Left ventricle myocardium inferior (tissue), 1 donor: ENCODE measurements around the gene DSG3. TPM values are rescaled to one million over a fixed set of nuclear protein-coding genes. Genes with fewer than 3 reads are reported as not detected.

Experiments
- DNase-seq: peaks from one replicate; pipeline ENCODE4 v3.0.0-alpha.2; 2020
- H3K27ac ChIP-seq: fragments of 200-600 bp; replicated peaks from 2 replicates; pipeline ENCODE4 v1.8.0; 2021
- H3K27me3 ChIP-seq: fragments of 200-600 bp; 2 replicates; pipeline ENCODE4 v1.8.0; 2021; ENCODE audit warnings: low read depth
- H3K36me3 ChIP-seq: fragments of 200-600 bp; 2 replicates; pipeline ENCODE4 v1.8.0; 2021
- H3K4me1 ChIP-seq: fragments of 200-600 bp; 2 replicates; pipeline ENCODE4 v1.8.0; 2021
- H3K4me3 ChIP-seq: fragments of 200-600 bp; 2 replicates; pipeline ENCODE4 v1.8.0; 2021; ENCODE audit warnings: mild to moderate bottlenecking, moderate library complexity
- H3K9me3 ChIP-seq: fragments of 200-600 bp; replicated peaks from 2 replicates; pipeline ENCODE4 v1.8.0; 2021
- intact Hi-C: fragments of 100-400 bp; cut with micrococcal nuclease; formaldehyde crosslinking; loops from one replicate; pipeline ENCODE4 v1.11.0; 2022
- total RNA-seq: library from RNA; stranded (reverse); fragmentation: NEBNext Ultra II Directional; extraction: Animal tissue kit (Norgen Biotek cat#: 25700); gene quantifications from one replicate; pipeline ENCODE4 v1.2.1, GENCODE V29; 2021
- TF ChIP-seq, protein P1 (sequence below): fragments of 200-600 bp; IDR thresholded peaks from 2 replicates; pipeline ENCODE4 v1.8.0; 2021; ENCODE audit warnings: antibody characterized with exemption, mild to moderate bottlenecking, borderline replicate concordance
- donor health status: DM: no; HTN: yes; CAD: no; lungs with severe emphysema.

The DSG3 gene
- total RNA-seq, 1 donor from 2014 or later = not detected

DNA sequence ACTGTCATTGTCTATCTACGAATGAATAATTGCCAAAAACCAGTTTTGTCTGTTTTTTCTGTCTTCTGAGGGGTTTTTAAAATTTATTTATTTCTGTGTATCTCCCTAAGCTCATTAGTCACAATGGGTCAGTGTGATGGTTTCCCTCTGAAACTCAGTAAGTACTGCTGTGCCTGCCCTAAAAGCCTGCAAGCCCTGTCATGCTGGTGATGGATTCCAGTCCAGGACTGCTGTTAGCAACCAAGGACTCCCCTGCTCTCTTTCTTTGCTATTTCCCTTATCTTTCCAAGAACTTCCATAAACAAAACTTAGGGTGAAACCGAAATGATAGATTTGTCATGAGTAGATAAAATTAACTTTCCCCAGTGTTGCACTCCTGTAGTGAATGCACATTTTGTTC lies 38.6 kb downstream of the DSG3 start:
- intact Hi-C loops = no loop called here
- Histone ChIP-seq H3K4me1 (no peaks in the 10 kb centered on the region), H3K36me3 (no peaks in the 10 kb centered on the region), H3K9me3 (no peaks in the 10 kb centered on the region), H3K27me3 (peaks cover 18% of the 10 kb centered on the region), H3K27ac (no peak overlapping the region), H3K4me3 (no peak overlapping the region)
- TF ChIP-seq, protein P1, sequence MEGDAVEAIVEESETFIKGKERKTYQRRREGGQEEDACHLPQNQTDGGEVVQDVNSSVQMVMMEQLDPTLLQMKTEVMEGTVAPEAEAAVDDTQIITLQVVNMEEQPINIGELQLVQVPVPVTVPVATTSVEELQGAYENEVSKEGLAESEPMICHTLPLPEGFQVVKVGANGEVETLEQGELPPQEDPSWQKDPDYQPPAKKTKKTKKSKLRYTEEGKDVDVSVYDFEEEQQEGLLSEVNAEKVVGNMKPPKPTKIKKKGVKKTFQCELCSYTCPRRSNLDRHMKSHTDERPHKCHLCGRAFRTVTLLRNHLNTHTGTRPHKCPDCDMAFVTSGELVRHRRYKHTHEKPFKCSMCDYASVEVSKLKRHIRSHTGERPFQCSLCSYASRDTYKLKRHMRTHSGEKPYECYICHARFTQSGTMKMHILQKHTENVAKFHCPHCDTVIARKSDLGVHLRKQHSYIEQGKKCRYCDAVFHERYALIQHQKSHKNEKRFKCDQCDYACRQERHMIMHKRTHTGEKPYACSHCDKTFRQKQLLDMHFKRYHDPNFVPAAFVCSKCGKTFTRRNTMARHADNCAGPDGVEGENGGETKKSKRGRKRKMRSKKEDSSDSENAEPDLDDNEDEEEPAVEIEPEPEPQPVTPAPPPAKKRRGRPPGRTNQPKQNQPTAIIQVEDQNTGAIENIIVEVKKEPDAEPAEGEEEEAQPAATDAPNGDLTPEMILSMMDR = no peak
- no peak for DNase-seq

DNA sequence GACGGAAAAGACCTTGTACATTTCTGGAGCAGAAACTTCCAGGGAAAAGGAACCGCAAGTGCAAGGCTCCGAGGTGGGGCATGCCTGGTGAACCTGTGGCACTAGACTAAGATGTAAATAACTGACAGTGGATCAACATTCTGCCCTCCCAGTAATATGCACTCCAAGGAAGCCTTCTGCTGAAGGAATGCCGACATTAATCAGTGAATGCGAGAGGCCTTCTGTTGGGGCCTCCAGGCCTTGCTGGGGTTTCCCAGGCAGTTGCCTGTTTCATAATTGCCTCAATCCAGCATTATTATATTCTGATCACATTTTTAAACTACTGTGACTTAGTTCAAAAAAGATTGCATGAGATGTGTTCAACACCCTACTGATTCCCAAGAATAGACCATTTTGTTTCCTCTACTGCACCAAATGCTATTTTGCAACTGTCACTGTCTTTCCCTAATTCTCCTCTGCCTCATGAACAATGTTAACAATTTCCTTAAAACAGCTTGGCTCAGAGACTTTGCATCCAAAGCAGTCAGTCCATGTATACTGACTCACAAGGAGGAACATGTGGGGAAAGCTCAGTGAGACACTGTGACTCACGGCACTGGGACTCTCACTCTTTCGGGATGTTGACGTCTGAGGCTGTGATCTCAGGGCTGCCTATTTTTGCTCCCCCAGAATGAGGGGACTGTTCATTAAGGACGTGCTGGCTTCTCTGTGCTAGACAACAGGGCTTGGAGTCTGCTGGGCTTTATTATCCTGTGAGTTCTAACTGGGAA lies 39.9 kb downstream of the DSG3 start:
- H3K4me3 ChIP-seq = no peak overlapping the region
- peaks cover 18% of the 10 kb centered on the region for H3K27me3 ChIP-seq
- intact Hi-C loops = no loop called here
- TF ChIP-seq, protein P1 = no peak
- no peaks in the 10 kb centered on the region for H3K36me3 ChIP-seq
- no peak overlapping the region for H3K27ac ChIP-seq
- H3K4me1 ChIP-seq = no peaks in the 10 kb centered on the region
- no peaks in the 10 kb centered on the region for H3K9me3 ChIP-seq
- no peak for DNase-seq

DNA sequence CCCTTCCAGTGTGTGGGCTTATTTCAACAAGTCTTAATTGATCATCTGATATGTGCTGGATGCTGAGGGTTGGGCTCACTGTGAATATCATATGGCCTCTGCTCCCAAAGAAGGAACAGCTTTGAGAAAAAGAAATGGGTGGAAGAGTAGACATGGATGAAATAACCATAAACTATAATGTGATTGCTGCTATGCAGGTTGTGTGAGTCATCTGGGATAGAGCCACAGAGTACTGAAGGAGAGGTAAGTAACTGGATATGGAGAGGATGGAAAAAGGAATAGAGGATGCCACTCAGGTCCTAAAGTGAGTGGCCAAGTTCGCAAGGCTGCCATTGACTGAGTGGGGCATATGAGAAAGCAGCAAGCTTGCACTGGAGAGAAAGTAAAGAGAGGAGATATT lies 41.8 kb downstream of the DSG3 start:
- intact Hi-C loops = no loop called here
- DNase-seq = no peak
- H3K4me1 ChIP-seq = no peaks in the 10 kb centered on the region
- TF ChIP-seq, protein P1 = no peak
- H3K4me3 ChIP-seq = no peak overlapping the region
- no peaks in the 10 kb centered on the region for H3K9me3 ChIP-seq
- H3K27ac ChIP-seq = no peak overlapping the region
- H3K36me3 ChIP-seq = no peaks in the 10 kb centered on the region
- peaks cover 18% of the 10 kb centered on the region for H3K27me3 ChIP-seq

DNA sequence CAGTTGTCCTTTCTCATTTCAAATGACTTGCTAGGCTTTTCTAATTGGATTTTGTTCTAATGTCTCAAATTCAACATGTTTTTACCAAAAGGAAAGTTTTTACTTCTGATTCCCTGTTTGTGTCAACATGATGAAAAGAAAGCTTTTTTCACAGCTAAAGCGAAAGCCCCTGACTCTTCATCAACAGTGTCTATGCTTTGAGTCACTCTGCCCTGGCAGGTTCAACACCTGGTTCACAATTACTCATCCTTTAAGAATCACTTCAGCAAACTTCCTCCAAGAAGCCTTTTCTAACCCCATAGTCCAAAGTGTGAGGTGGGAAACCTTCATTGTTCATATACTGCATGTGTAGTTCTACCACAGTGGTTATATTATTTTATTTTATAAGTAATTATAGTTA lies 42.8 kb downstream of the DSG3 start:
- TF ChIP-seq, protein P1 = no peak
- Histone ChIP-seq H3K4me1 (no peaks in the 10 kb centered on the region), H3K27ac (no peak overlapping the region), H3K27me3 (peaks cover 11% of the 10 kb centered on the region), H3K4me3 (no peak overlapping the region), H3K9me3 (no peaks in the 10 kb centered on the region), H3K36me3 (no peaks in the 10 kb centered on the region)
- intact Hi-C loops = no loop called here
- DNase-seq = no peak

DNA sequence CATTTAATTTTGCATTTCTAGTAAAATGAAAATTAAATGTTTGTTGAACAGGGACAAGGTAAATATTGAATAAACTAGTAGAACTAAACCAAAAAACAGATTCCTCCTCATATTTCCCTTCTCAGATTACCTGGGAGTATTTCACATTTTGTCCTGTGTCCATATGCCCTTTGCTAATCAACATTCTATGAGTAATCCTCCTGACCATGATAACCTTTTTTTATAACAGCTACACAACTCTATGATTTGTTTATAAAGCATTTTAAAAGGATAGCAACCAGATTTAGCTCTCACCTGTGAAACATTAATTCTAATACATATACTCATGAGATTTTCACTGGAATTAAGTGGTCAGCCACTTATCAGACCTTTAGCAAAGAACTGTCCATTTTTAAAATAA lies 43.3 kb downstream of the DSG3 start:
- Histone ChIP-seq H3K36me3 (no peaks in the 10 kb centered on the region), H3K4me1 (no peaks in the 10 kb centered on the region), H3K27ac (no peak overlapping the region), H3K9me3 (no peaks in the 10 kb centered on the region), H3K27me3 (peaks cover 11% of the 10 kb centered on the region), H3K4me3 (no peak overlapping the region)
- no peak for DNase-seq
- TF ChIP-seq, protein P1 = no peak
- intact Hi-C loops = no loop called here
